WI38 (cell line): ENCODE results near the gene KCTD17.

ENCODE experiments used
- H3K4me3 ChIP-seq: 2 replicates; pipeline ENCODE4 v1.5.1; 2011; ENCODE audit warnings: low read depth, mild to moderate bottlenecking, control low read depth, low read length
- CTCF ChIP-seq: IDR thresholded peaks from 2 replicates; pipeline ENCODE4 v1.5.1; 2012; ENCODE audit warnings: low read depth, mild to moderate bottlenecking, control low read depth, low read length

The KCTD17 gene

GRCh38 chr22:37101311-37102066 lies 49.9 kb downstream of the KCTD17 start:
- H3K4me3 ChIP-seq: no peak overlapping the region
- no peak for TF ChIP-seq CTCF

GRCh38 chr22:37103151-37103550 lies 51.6 kb downstream of the KCTD17 start:
- no peak for TF ChIP-seq CTCF
- H3K4me3 ChIP-seq: no peak overlapping the region

GRCh38 chr22:37103656-37104452 lies 52.3 kb downstream of the KCTD17 start:
- TF ChIP-seq CTCF: no peak
- no peak overlapping the region for H3K4me3 ChIP-seq

GRCh38 chr22:37105154-37105553 lies 53.6 kb downstream of the KCTD17 start:
- H3K4me3 ChIP-seq: no peak overlapping the region
- TF ChIP-seq CTCF: no peak

- H3K4me3 ChIP-seq: no peak overlapping the region
- no peak for TF ChIP-seq CTCF
Observed at GRCh38 chr22:37105990-37106389, 54.4 kb downstream of the KCTD17 start.

- no peak overlapping the region for H3K4me3 ChIP-seq
- no peak for TF ChIP-seq CTCF
Observed at GRCh38 chr22:37107816-37108621, 56.5 kb downstream of the KCTD17 start.
